Astrocyte of the cerebellum (primary cell): ENCODE data around the gene PNPLA1.

Experiments used
- DNase-seq: peaks from one replicate; pipeline ENCODE4 v3.0.0-alpha.2; 2011; ENCODE audit warnings: low read depth
- H3K4me3 ChIP-seq: 2 replicates; pipeline ENCODE4 v1.5.1; 2011; ENCODE audit warnings: mild to moderate bottlenecking, low read depth, low read length, moderate library complexity
- in situ Hi-C: cut with HindIII; loops from 2 replicates; pipeline ENCODE4 v1.10.0; 2017; ENCODE audit warnings: low sequenced_read_pairs
- TF ChIP-seq, protein P1 (sequence below): IDR thresholded peaks from 2 replicates; pipeline ENCODE4 v1.5.1; 2012; ENCODE audit warnings: low read length, low read depth, moderate library complexity, mild to moderate bottlenecking; ENCODE audit errors: missing control alignments

Gene PNPLA1

DNA sequence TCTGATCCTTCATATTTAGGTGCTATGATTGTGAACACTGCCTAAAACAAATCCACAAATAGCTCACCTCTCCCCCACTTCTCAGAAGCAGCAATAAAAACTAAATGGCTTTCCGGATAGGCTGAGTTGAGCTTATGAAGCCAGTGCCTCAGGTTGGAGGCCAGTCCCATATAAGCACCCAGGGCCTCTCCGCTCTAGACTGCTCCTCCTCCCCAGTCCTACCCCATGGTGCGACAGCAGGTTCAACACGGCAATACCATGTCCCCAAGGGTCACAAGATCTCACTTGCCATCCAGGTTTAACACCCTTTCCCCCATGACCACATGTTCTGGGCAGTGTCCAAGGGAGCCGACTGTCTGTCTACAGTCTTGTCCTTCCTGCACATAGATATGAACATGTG, 46.1 kb downstream of the PNPLA1 start:
- TF ChIP-seq, protein P1, sequence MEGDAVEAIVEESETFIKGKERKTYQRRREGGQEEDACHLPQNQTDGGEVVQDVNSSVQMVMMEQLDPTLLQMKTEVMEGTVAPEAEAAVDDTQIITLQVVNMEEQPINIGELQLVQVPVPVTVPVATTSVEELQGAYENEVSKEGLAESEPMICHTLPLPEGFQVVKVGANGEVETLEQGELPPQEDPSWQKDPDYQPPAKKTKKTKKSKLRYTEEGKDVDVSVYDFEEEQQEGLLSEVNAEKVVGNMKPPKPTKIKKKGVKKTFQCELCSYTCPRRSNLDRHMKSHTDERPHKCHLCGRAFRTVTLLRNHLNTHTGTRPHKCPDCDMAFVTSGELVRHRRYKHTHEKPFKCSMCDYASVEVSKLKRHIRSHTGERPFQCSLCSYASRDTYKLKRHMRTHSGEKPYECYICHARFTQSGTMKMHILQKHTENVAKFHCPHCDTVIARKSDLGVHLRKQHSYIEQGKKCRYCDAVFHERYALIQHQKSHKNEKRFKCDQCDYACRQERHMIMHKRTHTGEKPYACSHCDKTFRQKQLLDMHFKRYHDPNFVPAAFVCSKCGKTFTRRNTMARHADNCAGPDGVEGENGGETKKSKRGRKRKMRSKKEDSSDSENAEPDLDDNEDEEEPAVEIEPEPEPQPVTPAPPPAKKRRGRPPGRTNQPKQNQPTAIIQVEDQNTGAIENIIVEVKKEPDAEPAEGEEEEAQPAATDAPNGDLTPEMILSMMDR, result no peak
- in situ Hi-C loops, result no loop called here
- no peak overlapping the region for H3K4me3 ChIP-seq
- DNase-seq, result no peak

DNA sequence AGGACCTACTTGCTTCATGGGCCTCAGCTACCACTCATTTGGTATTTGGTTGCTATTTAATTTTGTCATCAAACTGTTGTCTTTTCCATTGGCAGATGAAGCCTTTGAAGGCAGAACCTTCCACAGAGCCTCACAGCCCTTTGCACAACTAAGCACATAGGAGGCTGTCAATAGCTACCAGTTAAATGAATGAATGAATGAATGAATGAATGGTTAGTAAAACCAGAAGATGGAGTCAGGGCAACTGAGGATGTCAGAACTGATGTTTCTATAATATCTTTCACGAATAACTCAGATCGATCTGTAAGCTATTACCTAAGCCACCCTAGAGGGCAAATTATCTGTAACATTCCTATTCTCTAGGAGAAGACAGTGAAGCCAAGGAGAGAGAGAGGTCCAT, 47.8 kb downstream of the PNPLA1 start:
- in situ Hi-C loops, result no loop called here
- H3K4me3 ChIP-seq, result no peak overlapping the region
- DNase-seq, result no peak
- TF ChIP-seq, protein P1, result no peak

DNA sequence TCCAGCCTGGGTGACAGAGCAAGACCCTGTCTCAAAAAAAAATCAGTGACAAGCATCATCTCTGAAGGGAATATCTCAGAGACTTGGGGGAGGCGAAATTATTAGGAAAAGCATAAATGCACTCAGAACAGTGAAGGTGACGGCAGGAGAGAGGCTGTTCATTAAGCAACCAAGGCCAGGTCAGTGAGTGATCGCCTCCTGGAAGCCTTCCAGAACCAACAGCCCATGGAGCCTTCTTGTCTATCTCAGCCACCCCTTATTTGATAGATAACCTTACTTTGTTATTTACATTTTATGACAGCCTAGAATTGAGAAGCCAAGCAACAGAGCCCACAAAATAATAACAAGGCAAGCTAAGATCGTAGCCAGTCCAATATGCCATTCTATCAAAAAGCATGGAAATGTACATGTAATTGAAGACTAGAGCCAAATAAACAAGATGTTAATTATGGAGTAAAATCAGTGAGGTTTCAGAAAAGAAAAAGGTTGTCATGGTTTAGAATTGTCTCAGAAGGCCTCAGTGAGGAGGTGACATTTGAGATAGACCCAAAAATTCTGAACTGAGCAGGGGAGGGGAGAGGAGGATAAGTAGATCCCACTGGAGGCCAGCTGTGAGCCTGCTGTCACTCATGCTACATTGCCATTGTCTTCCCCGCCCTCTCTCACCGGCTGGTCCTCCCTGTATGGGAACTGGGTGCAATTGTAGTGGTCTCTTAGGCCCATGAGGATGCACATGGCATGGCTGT, 49.0 kb downstream of the PNPLA1 start:
- in situ Hi-C loops, result no loop called here
- TF ChIP-seq, protein P1, result no peak
- no peak for DNase-seq
- no peak overlapping the region for H3K4me3 ChIP-seq

DNA sequence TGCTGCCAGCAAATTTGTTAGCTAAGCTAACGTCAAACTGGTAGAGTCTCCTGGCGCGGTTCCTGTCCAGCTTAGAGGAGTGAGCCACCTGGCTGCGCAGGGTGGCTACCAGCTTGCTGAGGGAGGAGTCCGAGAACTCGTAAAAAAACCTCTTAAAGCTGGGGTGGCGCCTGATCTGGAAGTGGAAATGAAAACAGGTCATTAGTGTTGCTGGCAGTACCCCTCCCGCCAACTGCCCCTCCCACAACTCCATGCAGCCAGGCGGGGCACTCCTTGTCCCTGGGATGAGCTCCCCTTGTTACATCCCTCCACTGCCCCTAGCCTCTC, 49.5 kb downstream of the PNPLA1 start:
- no peak for DNase-seq
- in situ Hi-C loops, result no loop called here
- no peak overlapping the region for H3K4me3 ChIP-seq
- TF ChIP-seq, protein P1, result no peak

DNA sequence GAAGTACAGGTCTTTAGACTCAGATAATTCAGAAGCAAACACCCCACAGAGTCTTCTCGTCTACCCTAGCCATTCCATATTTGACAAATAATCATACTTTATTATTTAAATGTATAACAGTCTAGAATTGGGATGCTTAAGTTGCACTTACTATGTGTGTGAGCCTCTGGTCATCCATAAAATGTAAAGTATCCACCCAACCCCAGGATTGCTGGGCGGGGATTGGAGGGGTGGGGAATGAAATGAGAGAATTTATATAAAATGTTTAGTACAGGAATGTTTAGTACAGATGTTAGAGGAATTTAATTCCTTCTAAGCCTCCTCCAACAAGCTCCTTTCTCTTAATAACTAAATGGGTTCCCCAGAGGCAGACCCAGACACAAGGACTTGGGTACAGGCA, 50.0 kb downstream of the PNPLA1 start:
- in situ Hi-C loops, result no loop called here
- TF ChIP-seq, protein P1, result no peak
- no peak overlapping the region for H3K4me3 ChIP-seq
- no peak for DNase-seq

DNA sequence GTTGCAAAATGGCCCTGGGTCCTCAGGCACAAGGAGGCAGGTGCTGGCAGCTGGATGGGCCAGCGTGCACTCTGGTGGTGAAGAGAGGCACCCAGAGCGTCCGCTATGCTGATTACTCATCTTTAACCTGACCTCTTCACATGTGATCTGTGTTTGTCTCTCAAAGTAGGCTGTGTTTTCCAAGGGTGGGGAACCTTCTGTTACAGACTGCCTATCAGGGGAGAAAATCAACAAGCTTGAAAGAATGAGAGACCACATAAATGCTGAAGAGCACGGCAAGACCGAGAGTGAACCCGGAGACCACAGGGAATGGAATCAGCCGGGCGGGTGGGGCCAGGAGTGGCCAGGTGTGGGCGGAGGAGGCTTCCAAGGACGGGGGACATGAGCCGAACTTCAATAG, 50.6 kb downstream of the PNPLA1 start:
- in situ Hi-C loops, result no loop called here
- H3K4me3 ChIP-seq, result no peak overlapping the region
- TF ChIP-seq, protein P1, result no peak
- no peak for DNase-seq

DNA sequence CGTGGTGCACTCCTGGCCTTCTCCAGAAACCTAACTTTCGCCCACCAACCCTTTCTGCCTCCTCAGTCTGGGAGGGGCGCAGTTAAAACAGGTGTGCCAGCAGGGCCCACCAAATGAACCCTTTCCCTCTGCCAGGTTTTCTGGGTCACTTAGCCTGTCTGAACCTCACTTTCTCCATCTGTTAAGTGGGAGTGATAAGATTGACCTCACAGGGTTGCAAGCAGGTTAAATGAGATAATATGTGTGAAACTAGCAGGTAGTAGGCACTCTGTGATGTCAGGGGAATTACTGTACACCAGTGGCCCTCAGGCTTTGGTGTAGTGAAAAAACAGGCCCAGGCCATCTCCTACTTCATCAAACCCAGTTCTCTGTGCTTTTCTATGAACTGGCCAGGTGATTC, 52.7 kb downstream of the PNPLA1 start:
- no peak overlapping the region for H3K4me3 ChIP-seq
- TF ChIP-seq, protein P1, result no peak
- no peak for DNase-seq
- in situ Hi-C loops, result no loop called here
